ENCODE results near the gene SNRPE.
A peak's percentile ranks its signal among the peaks of the same experiment; 100 is the strongest.
"Not testable (repeated sequence)": the region's sequence is repeated elsewhere in the genome, so short reads cannot be mapped to it uniquely, and the experiment has no call there.

SNRPE gene

DNA sequence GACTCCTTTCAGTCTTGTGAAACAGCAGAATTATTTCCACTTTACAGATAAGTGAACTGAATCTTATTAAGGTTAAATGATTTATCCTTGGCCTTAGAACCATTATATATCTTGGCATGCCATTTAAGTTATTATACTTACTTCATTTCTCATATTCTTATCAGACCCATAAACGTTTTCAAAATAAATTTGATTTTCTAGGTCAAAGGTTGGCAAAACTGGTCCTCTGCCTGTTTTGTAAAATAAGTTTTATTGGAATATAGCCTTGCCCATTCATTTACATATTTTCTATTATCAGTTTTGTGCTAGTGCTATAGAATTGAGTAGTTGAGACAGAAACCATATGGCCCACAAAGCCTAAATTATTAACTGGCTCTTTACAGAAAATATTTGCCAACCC, 32.9 kb upstream of the SNRPE start:
- no peak for DNase-seq (ENCODE audit: low read depth)
- TF ChIP-seq, protein P1, sequence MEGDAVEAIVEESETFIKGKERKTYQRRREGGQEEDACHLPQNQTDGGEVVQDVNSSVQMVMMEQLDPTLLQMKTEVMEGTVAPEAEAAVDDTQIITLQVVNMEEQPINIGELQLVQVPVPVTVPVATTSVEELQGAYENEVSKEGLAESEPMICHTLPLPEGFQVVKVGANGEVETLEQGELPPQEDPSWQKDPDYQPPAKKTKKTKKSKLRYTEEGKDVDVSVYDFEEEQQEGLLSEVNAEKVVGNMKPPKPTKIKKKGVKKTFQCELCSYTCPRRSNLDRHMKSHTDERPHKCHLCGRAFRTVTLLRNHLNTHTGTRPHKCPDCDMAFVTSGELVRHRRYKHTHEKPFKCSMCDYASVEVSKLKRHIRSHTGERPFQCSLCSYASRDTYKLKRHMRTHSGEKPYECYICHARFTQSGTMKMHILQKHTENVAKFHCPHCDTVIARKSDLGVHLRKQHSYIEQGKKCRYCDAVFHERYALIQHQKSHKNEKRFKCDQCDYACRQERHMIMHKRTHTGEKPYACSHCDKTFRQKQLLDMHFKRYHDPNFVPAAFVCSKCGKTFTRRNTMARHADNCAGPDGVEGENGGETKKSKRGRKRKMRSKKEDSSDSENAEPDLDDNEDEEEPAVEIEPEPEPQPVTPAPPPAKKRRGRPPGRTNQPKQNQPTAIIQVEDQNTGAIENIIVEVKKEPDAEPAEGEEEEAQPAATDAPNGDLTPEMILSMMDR (IDR thresholded peaks at IDR 0.05; ENCODE audit: insufficient read depth, low read depth, low read length, missing control alignments), result no peak
- no peak overlapping the region for H3K4me3 ChIP-seq (ENCODE audit: low read length)

- not testable (repeated sequence) for H3K4me3 ChIP-seq (ENCODE audit: low read length); DNase-seq (ENCODE audit: low read depth)
Observed at GRCh38 chr1:203829247-203829646, 32.2 kb upstream of the SNRPE start.

- DNase-seq (ENCODE audit: low read depth), result no peak
- H3K4me3 ChIP-seq (ENCODE audit: low read length), result no peak overlapping the region
- TF ChIP-seq, protein P1 (IDR thresholded peaks at IDR 0.05; ENCODE audit: insufficient read depth, low read depth, low read length, missing control alignments), result peak; percentile 7
Observed at GRCh38 chr1:203835476-203835875, 25.9 kb upstream of the SNRPE start.

GRCh38 chr1:203839081-203839480, 22.3 kb upstream of the SNRPE start:
- H3K4me3 ChIP-seq (ENCODE audit: low read length), result no peak overlapping the region
- DNase-seq (ENCODE audit: low read depth), result no peak
- TF ChIP-seq, protein P1 (IDR thresholded peaks at IDR 0.05; ENCODE audit: insufficient read depth, low read depth, low read length, missing control alignments), result no peak

DNA sequence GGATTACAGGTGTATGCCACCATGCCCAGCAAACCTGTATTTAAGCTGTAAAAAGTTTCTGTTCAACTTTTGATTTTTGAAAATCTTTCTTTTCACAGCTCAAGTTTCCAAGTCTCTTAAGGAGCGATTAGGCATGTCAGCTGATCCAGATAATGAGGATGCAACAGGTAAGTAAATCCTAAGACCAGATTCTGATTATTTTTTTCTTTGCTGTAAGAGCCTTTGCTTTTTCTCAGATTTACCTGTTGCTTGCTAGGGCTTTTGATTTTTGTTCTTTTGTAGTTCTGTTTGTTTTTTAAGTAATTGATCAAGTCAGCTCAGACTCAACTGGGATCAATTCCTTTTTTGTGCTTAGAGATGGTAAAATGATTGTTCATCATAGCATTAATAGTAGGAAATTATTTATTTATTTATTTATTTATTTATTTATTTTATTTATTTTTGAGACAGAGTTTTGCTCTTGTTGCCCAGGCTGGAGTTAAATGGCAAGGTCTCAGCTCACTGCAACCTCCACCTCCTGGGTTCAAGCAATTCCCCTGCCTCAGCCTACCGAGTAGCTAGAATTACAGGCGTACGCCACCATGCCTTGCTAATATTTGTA, 21.1 kb upstream of the SNRPE start:
- TF ChIP-seq, protein P1 (IDR thresholded peaks at IDR 0.05; ENCODE audit: insufficient read depth, low read depth, low read length, missing control alignments), result no peak
- no peak for DNase-seq (ENCODE audit: low read depth)
- no peak overlapping the region for H3K4me3 ChIP-seq (ENCODE audit: low read length)

- H3K4me3 ChIP-seq (ENCODE audit: low read length), result no peak overlapping the region
- DNase-seq (ENCODE audit: low read depth), result no peak
- TF ChIP-seq, protein P1 (IDR thresholded peaks at IDR 0.05; ENCODE audit: insufficient read depth, low read depth, low read length, missing control alignments), result no peak
Observed at GRCh38 chr1:203842559-203842876, 18.9 kb upstream of the SNRPE start.

DNA sequence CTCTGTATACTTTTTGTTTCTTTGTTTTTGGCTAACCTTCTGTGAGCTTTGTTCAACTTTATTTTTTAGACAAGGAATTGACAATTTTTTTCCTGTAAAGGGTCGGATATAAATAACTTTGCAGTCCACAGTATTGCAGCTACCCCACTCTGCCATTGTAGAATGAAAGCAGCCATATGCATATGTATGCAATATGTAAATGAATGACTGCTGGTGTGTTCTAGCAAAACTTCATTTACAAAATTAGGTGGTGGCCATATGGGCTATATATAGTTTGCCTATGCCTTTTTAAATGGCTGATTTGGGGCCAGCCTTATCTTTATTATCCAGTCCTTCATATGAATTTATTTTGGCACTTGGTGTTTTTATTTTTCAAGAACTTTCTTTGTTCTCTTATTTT, 18.0 kb upstream of the SNRPE start:
- no peak for DNase-seq (ENCODE audit: low read depth)
- H3K4me3 ChIP-seq (ENCODE audit: low read length), result no peak overlapping the region
- TF ChIP-seq, protein P1 (IDR thresholded peaks at IDR 0.05; ENCODE audit: insufficient read depth, low read depth, low read length, missing control alignments), result no peak

GRCh38 chr1:203853112-203853511, 8.3 kb upstream of the SNRPE start:
- not testable (repeated sequence) for H3K4me3 ChIP-seq (ENCODE audit: low read length); DNase-seq (ENCODE audit: low read depth)
